HCT116 (cell line): ENCODE data around the gene CD70. TPM values are rescaled to one million over a fixed set of nuclear protein-coding genes. Genes with fewer than 3 reads are reported as not detected.
"Not testable (repeated sequence)": the region's sequence is repeated elsewhere in the genome, so short reads cannot be mapped to it uniquely, and the experiment has no call there.

ENCODE experiments used
- ATAC-seq: fragments of 200-7000 bp; cut with Tn5 transposase; 2 replicates; pipeline ENCODE4 v1.9.1; 2020; ENCODE audit warnings: mild to moderate bottlenecking, moderate library complexity
- BruUV-seq: library from RNA; stranded (reverse); fragments of 400-500 nt; replicated peaks from 2 replicates; lab custom pipeline; 2021; lab: Mats Ljungman, UMichigan
- CTCF ChIA-PET: fragments of 300-600 bp; sonication (Branson Sonifier 250); formaldehyde crosslinking; loops from one replicate; lab custom pipeline; 2021; ENCODE audit warnings: antibody characterized with exemption; lab: Charles Lee
- POLR2A ChIA-PET: fragments of 300-600, 350-600 bp; sonication (Branson Sonifier 250); formaldehyde crosslinking; loops from one replicate; lab custom pipeline; 2021; ENCODE audit warnings: antibody characterized with exemption; lab: Charles Lee
- RAD21 ChIA-PET, 2 experiments: fragments of 300-600 bp; sonication (Branson Sonifier 250); formaldehyde crosslinking; loops; one replicate each; lab custom pipeline; 2023; ENCODE audit warnings: low total read pairs in 2 of 2; ENCODE audit not compliant: uncharacterized antibody in 2 of 2, unreplicated experiment in 2 of 2, low non-redundant PET in 1 of 2; lab: Charles Lee
- DNase-seq: peaks from one replicate; pipeline ENCODE4 v3.0.0-alpha.2; 2010; ENCODE audit warnings: low read depth, low spot score
- H2AFZ ChIP-seq: fragments of 200-600 bp; shearing (Covaris generic), sonication (generic); 2 replicates; pipeline ENCODE4 v1.6.1; 2017; ENCODE audit warnings: low read depth, mixed run types, mixed read lengths, antibody characterized with exemption, low read length; ENCODE audit not compliant: poor library complexity, severe bottlenecking
- H3K27ac ChIP-seq: 2 replicates; pipeline ENCODE4 v1.5.1; 2012; ENCODE audit warnings: low read depth, low read length
- H3K27me3 ChIP-seq: fragments of 200-600 bp; sonication (generic); 2 replicates; pipeline ENCODE4 v1.6.1; 2016; ENCODE audit warnings: mixed run types, low read length, mixed read lengths; ENCODE audit not compliant: insufficient read depth
- H3K36me3 ChIP-seq, 2 experiments: fragments of 200-500 bp in 1 of 2; fragments of 200-600 bp in 1 of 2; sonication (Bioruptor generic) in 1 of 2; sonication (generic) in 1 of 2; 2 replicates each; pipeline versions ENCODE4 v1.5.1 to v1.6.1; 2014 to 2016; ENCODE audit warnings: low read length in 2 of 2, inconsistent platforms in 1 of 2, mixed read lengths in 1 of 2, mixed run types in 1 of 2; ENCODE audit not compliant: insufficient read depth in 2 of 2, control insufficient read depth in 1 of 2
- H3K4me1 ChIP-seq, 2 experiments: fragments of 200-600 bp in 1 of 2; sonication (generic) in 1 of 2; 2 replicates each; pipeline versions ENCODE4 v1.5.1 to v1.6.1; 2012 to 2017; ENCODE audit warnings: low read length in 2 of 2, inconsistent platforms in 1 of 2, mild to moderate bottlenecking in 1 of 2, mixed read lengths in 1 of 2, mixed run types in 1 of 2, moderate library complexity in 1 of 2; ENCODE audit not compliant: insufficient read depth in 2 of 2, control insufficient read depth in 1 of 2
- H3K4me2 ChIP-seq: fragments of 200-600 bp; sonication (generic); 2 replicates; pipeline ENCODE4 v1.6.1; 2017; ENCODE audit warnings: mixed run types, low read length, mixed read lengths
- H3K4me3 ChIP-seq, 2 experiments: fragments of 200-600 bp in 1 of 2; sonication (generic) in 1 of 2; replicated peaks in 1 of 2; 2 replicates each; pipeline ENCODE4 v1.5.1; 2011 to 2016; ENCODE audit warnings: low read length in 2 of 2, control low read depth in 1 of 2, low read depth in 1 of 2, mild to moderate bottlenecking in 1 of 2, mixed read lengths in 1 of 2, mixed run types in 1 of 2
- H3K79me2 ChIP-seq: fragments of 200-600 bp; sonication (generic); 2 replicates; pipeline ENCODE4 v1.6.1; 2017; ENCODE audit warnings: mild to moderate bottlenecking, mixed run types, low read length, moderate library complexity, mixed read lengths; ENCODE audit not compliant: insufficient read depth
- H3K9ac ChIP-seq: fragments of 200-600 bp; sonication (generic); 2 replicates; pipeline ENCODE4 v1.6.1; 2016; ENCODE audit warnings: low read length, mixed read lengths
- H3K9me2 ChIP-seq: fragments of 200-600 bp; sonication (generic), shearing (Covaris generic); 2 replicates; pipeline ENCODE4 v1.6.1; 2017; ENCODE audit warnings: mixed run types, mild to moderate bottlenecking, moderate library complexity; ENCODE audit not compliant: insufficient read depth
- H3K9me3 ChIP-seq, 2 experiments: fragments of 200-500 bp in 1 of 2; fragments of 200-600 bp in 1 of 2; sonication (Bioruptor generic) in 1 of 2; sonication (generic) in 1 of 2; 2 replicates each; pipeline ENCODE4 v1.6.1; 2014 to 2017; ENCODE audit warnings: low read length in 2 of 2, mixed read lengths in 2 of 2, inconsistent platforms in 1 of 2, low read depth in 1 of 2, mild to moderate bottlenecking in 1 of 2, mixed run types in 1 of 2, moderate library complexity in 1 of 2; ENCODE audit not compliant: control insufficient read depth in 1 of 2, insufficient read depth in 1 of 2
- H4K20me1 ChIP-seq: fragments of 200-600 bp; sonication (generic), shearing (Covaris generic); 2 replicates; pipeline ENCODE4 v1.6.1; 2017; ENCODE audit warnings: mixed run types, mild to moderate bottlenecking, moderate library complexity; ENCODE audit not compliant: insufficient read depth
- ZNF274 ChIP-seq: fragments of 200-500 bp; sonication (Bioruptor generic); IDR thresholded peaks from 2 replicates; pipeline ENCODE4 v1.6.1; 2014; ENCODE audit warnings: mild to moderate bottlenecking, low read depth, low read length, inconsistent platforms
- intact Hi-C: fragments of 100-400 bp; cut with micrococcal nuclease; formaldehyde crosslinking; loops from 2 replicates; pipeline ENCODE4 v1.10.0; 2022
- total RNA-seq: library from RNA; stranded (reverse); gene quantifications from one replicate; pipeline ENCODE4 v1.2.1, GENCODE V29; 2021; ENCODE audit not compliant: unreplicated experiment

The CD70 gene
- total RNA-seq, 1 experiment from 2014 or later, result 2.1 TPM

GRCh38 chr19:6551091-6551490 is 39.9 kb downstream of the CD70 start:
- Histone ChIP-seq H4K20me1 (no peaks in the 10 kb centered on the region), H3K4me1 (peaks cover 15 to 22% of the 10 kb centered on the region in 2 experiments), H3K4me2 (no peak overlapping the region), H3K4me3 (no peak overlapping the region), H3K79me2 (no peaks in the 10 kb centered on the region), H3K9me3 (no peaks in the 10 kb centered on the region; a peak in 1 of 4 replicates), H3K9me2 (no peaks in the 10 kb centered on the region), H3K27me3 (no peaks in the 10 kb centered on the region), H2AFZ (no peak overlapping the region), H3K9ac (no peak overlapping the region), H3K27ac (no peak overlapping the region; the same call in 1 of the 2 replicates), H3K36me3 (no peaks in the 10 kb centered on the region)
- TF ChIP-seq ZNF274, result no peak
- intact Hi-C loops, result no loop called here
- ATAC-seq (no peak), DNase-seq (no peak)
- RAD21 ChIA-PET, result interaction anchor here in 1 of 2 experiments (1.2 kb wide), 1 partner anchor 312 kb away, joined by 7 read pairs; no protein-coding TSS in a partner anchor
- CTCF ChIA-PET, result interaction anchor here (1.1 to 2.8 kb wide), 2 partner anchors 34 to 54 kb away, joined by 4 to 8 read pairs; no protein-coding TSS in a partner anchor
- POLR2A ChIA-PET, result interaction anchor here (0.9 to 2.0 kb wide), 3 partner anchors 13 to 27 kb away, joined by 3 to 11 read pairs (median 4); partner anchors contain the start of gene TNFSF9
- BruUV-seq, result no TSS peak

DNA sequence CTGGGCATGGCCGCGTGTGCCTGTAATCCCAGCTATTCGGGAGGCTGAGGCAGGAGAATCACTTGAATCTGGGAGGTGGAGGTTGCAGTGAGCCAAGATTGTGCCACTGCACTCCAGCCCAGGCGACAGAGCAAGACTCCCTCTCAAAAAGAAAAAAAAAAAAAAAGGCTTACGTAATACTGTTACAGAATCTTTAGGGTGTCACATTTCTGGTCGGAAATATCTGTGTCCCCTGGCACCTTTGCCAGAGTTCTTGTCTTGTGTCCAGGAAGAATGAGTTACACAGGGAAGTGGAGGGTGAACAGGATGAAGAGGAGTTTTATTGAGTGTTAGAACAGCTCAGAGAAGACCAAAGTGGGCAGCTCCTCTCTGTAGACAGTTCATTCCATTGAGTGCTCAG is 40.3 kb downstream of the CD70 start:
- intact Hi-C loops, H3K27me3 ChIP-seq, H4K20me1 ChIP-seq, H3K4me3 ChIP-seq, H3K9me2 ChIP-seq, H3K9ac ChIP-seq, H3K4me2 ChIP-seq, BruUV-seq, H3K79me2 ChIP-seq, H3K36me3 ChIP-seq, H3K27ac ChIP-seq, H2AFZ ChIP-seq, DNase-seq, H3K9me3 ChIP-seq, ATAC-seq: not testable (repeated sequence)
- ChIA-PET POLR2A (interaction anchor here (0.7 to 2.0 kb wide), 4 partner anchors 20 to 92 kb away, joined by 3 to 11 read pairs (median 4); partner anchors contain the start of gene TNFSF9), CTCF (interaction anchor here (1.1 to 2.8 kb wide), 2 partner anchors 34 to 55 kb away, joined by 4 to 8 read pairs; no protein-coding TSS in a partner anchor), RAD21 (interaction anchor here in 1 of 2 experiments (1.2 kb wide), 1 partner anchor 313 kb away, joined by 7 read pairs; no protein-coding TSS in a partner anchor)
- peaks cover 15 to 22% of the 10 kb centered on the region in 2 experiments for H3K4me1 ChIP-seq
